GM23338 (cell line): ENCODE data around the gene BORCS8. TPM values are rescaled to one million over a fixed set of nuclear protein-coding genes. Genes with fewer than 3 reads are reported as not detected.

Experiments used
- ATAC-seq: fragments of 200-7000 bp; cut with Tn5 transposase; 3 replicates; pipeline ENCODE4 v1.9.1; 2020
- DNase-seq: peaks from one replicate; pipeline ENCODE4 v3.0.0-alpha.2; 2015; ENCODE audit warnings: low spot score
- H2AFZ ChIP-seq: fragments of 200-600 bp; sonication (generic); 2 replicates; pipeline ENCODE4 v1.8.0; 2016; ENCODE audit warnings: antibody characterized with exemption, mild to moderate bottlenecking, moderate library complexity
- H3F3A ChIP-seq: fragments of 200-600 bp; sonication (generic); replicated peaks from 2 replicates; pipeline ENCODE4 v1.8.0; 2017; ENCODE audit warnings: antibody characterized with exemption, mixed run types, low read depth
- H3K27ac ChIP-seq: fragments of 200-600 bp; sonication (generic); 2 replicates; pipeline ENCODE4 v1.6.1; 2016; ENCODE audit warnings: low read depth
- H3K27me3 ChIP-seq: fragments of 200-600 bp; sonication (generic); 2 replicates; pipeline ENCODE4 v1.8.0; 2016; ENCODE audit warnings: mild to moderate bottlenecking, mixed run types, moderate library complexity; ENCODE audit not compliant: insufficient read depth
- H3K36me3 ChIP-seq: fragments of 200-600 bp; sonication (generic); 2 replicates; pipeline ENCODE4 v1.8.0; 2016; ENCODE audit warnings: mild to moderate bottlenecking; ENCODE audit not compliant: insufficient read depth
- H3K4me1 ChIP-seq: fragments of 200-600 bp; sonication (generic); 2 replicates; pipeline ENCODE4 v1.8.0; 2016; ENCODE audit warnings: mild to moderate bottlenecking, moderate library complexity; ENCODE audit not compliant: insufficient read depth
- H3K4me2 ChIP-seq: fragments of 200-600 bp; sonication (generic); 2 replicates; pipeline ENCODE4 v1.7.1; 2017; ENCODE audit warnings: mixed run types
- H3K4me3 ChIP-seq: fragments of 200-600 bp; sonication (generic); 2 replicates; pipeline ENCODE4 v1.6.1; 2016; ENCODE audit warnings: mixed run types
- H3K79me2 ChIP-seq: fragments of 200-600 bp; sonication (generic); replicated peaks from 2 replicates; pipeline ENCODE4 v1.8.0; 2017; ENCODE audit warnings: mild to moderate bottlenecking; ENCODE audit not compliant: insufficient read depth
- H3K9me2 ChIP-seq: fragments of 200-600 bp; sonication (generic); 2 replicates; pipeline ENCODE4 v1.8.0; 2017; ENCODE audit not compliant: insufficient read depth
- H4K20me1 ChIP-seq: fragments of 200-600 bp; sonication (generic); replicated peaks from 2 replicates; pipeline ENCODE4 v1.8.0; 2017; ENCODE audit warnings: mild to moderate bottlenecking; ENCODE audit not compliant: insufficient read depth
- H3K27ac Mint-ChIP-seq: 2 replicates; pipeline ENCODE4 v1.8.0; 2020; ENCODE audit warnings: inconsistent platforms, mild to moderate bottlenecking, moderate library complexity, mixed read lengths
- H3K27me3 Mint-ChIP-seq: 3 replicates; pipeline ENCODE4 v1.8.0; 2022; ENCODE audit warnings: low read depth, mild to moderate bottlenecking, moderate library complexity, mixed read lengths, inconsistent platforms; ENCODE audit not compliant: insufficient read depth, poor library complexity
- H3K36me3 Mint-ChIP-seq: 3 replicates; pipeline ENCODE4 v1.8.0; 2021; ENCODE audit warnings: low read depth, mild to moderate bottlenecking, inconsistent platforms, moderate library complexity, mixed read lengths
- H3K4me1 Mint-ChIP-seq: 3 replicates; pipeline ENCODE4 v1.8.0; 2020; ENCODE audit warnings: mild to moderate bottlenecking, inconsistent platforms, mixed read lengths
- H3K4me3 Mint-ChIP-seq: 3 replicates; pipeline ENCODE4 v1.8.0; 2021; ENCODE audit warnings: moderate library complexity, mild to moderate bottlenecking, inconsistent platforms, mixed read lengths
- H3K9me3 Mint-ChIP-seq: 3 replicates; pipeline ENCODE4 v1.8.0; 2020; ENCODE audit warnings: moderate library complexity, mild to moderate bottlenecking, inconsistent platforms, mixed read lengths
- CREB1 ChIP-seq: fragments of 250-450 bp; sonication (Bioruptor Pico); IDR thresholded peaks from 2 replicates; pipeline ENCODE4 v1.5.0; 2020; ENCODE audit warnings: low read depth, mild to moderate bottlenecking, moderate library complexity
- EZH2 ChIP-seq: fragments of 200-600 bp; sonication (generic); IDR thresholded peaks from one replicate; pipeline ENCODE4 v1.8.0; 2017; ENCODE audit warnings: antibody characterized with exemption, mild to moderate bottlenecking, low read depth; ENCODE audit not compliant: unreplicated experiment
- EZH2phosphoT487 ChIP-seq: fragments of 200-600 bp; sonication (generic); IDR thresholded peaks from one replicate; pipeline ENCODE4 v1.8.1; 2018; ENCODE audit warnings: antibody characterized with exemption; ENCODE audit not compliant: unreplicated experiment
- JUNB ChIP-seq: IDR thresholded peaks from one replicate; pipeline ENCODE4 v1.6.1; 2016; ENCODE audit warnings: antibody characterized with exemption; ENCODE audit not compliant: unreplicated experiment
- NANOG ChIP-seq: IDR thresholded peaks from 2 replicates; pipeline ENCODE4 v1.6.1; 2016; ENCODE audit warnings: antibody characterized with exemption, borderline replicate concordance
- POLR2AphosphoS5 ChIP-seq: IDR thresholded peaks from 2 replicates; pipeline ENCODE4 v1.6.1; 2016; ENCODE audit warnings: antibody characterized with exemption, low read depth
- STAT1 ChIP-seq: IDR thresholded peaks from one replicate; pipeline ENCODE4 v1.6.1; 2016; ENCODE audit warnings: antibody characterized with exemption; ENCODE audit not compliant: unreplicated experiment
- ZNF114 ChIP-seq: fragments of 250-450 bp; sonication (Bioruptor Pico); IDR thresholded peaks from 2 replicates; pipeline ENCODE4 v1.5.0; 2020; ENCODE audit warnings: mild to moderate bottlenecking, moderate library complexity
- ZNF331 ChIP-seq: fragments of 250-450 bp; sonication (Bioruptor Pico); IDR thresholded peaks from 2 replicates; pipeline ENCODE4 v1.5.0; 2020; ENCODE audit warnings: low read depth, mild to moderate bottlenecking, moderate library complexity
- polyA plus RNA-seq: library from polyadenylated mRNA; unstranded; fragments of >200 nt; fragmentation: Nextera tagmentation; extraction: Ambion mirVana; gene quantifications from 2 replicates; pipeline ENCODE4 v1.2.1, GENCODE V29; 2016
- total RNA-seq: library from RNA; depleted of rRNA; stranded (reverse); fragments of >200 nt; shearing (Covaris generic); gene quantifications from 2 replicates; pipeline ENCODE4 v1.2.3, GENCODE V29; 2014
- TF ChIP-seq, protein P1 (sequence below): IDR thresholded peaks from one replicate; pipeline ENCODE4 v1.6.1; 2018; ENCODE audit warnings: antibody characterized with exemption; ENCODE audit not compliant: unreplicated experiment
- TF ChIP-seq, protein P2 (sequence below), 2 experiments: fragments of 200-600 bp in 1 of 2; sonication (generic) in 1 of 2; conservative IDR thresholded peaks; 2 replicates each; pipeline versions ENCODE4 v1.5.1 to v1.6.1; 2016 to 2017; ENCODE audit warnings: antibody characterized with exemption in 2 of 2, low read depth in 2 of 2, mild to moderate bottlenecking in 2 of 2, moderate library complexity in 1 of 2
- TF ChIP-seq, protein P3 (sequence below): fragments of 250-450 bp; sonication (Bioruptor Pico); IDR thresholded peaks from 2 replicates; pipeline ENCODE4 v1.5.0; 2020; ENCODE audit warnings: mild to moderate bottlenecking, moderate library complexity
- TF ChIP-seq, protein P4 (sequence below): IDR thresholded peaks from 2 replicates; pipeline ENCODE4 v1.6.1; 2016; ENCODE audit warnings: antibody characterized with exemption

The BORCS8 gene
- total and polyA plus RNA-seq, 2 experiments from 2014 or later = 15.1 to 18.8 TPM

DNA sequence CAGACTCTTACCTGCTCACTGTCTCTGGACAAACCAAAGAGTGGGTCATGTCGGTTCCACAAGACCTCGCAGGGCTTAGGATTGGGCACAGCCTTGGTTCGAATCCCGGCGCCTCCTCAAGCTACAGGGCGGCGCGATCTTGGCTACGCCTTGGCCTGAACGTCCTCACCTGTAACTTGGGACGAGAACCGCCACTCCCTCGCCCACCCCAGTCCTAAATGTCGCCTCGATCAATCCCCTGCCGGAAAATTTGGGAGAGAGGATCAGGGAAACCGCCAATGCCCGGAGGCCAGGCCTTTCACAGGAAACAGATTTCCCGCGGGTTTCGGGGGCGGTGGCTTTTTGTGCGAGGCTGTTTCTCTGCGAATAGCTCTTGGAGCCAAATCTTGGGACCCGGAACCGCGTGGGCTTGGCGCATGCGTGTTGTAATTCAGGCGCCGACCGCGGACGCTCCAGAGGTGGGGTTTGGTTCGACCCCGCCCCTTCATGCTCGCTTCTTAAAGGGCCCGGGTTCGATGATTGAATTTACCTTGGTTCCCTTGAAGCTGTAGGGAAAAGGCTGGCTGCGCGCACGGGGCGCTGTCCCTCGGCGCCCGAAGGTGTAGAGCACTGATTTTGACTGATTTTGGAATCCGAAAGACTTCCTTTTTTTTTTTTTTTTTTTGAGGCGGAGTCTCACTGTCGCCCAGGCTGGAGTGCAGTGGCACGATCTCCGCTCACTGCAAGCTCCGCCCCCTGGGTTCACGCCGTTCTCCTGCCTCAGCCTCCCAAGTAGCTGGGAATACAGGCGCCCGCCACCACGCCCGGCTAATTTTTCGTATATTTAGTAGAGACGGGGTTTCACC lies 11.3 kb upstream of the BORCS8 start, which contains the start of gene NR2C2AP:
TSS of gene NR2C2AP (minus strand) at position 403 of the 845 bp plus-strand sequence. CDS start at position 49, 354 bp downstream.
- Histone ChIP-seq H4K20me1 (no peaks in the 10 kb centered on the region; the same call in 1 of the 2 replicates), H3K27me3 (peaks cover 37% of the 10 kb centered on the region), H3K79me2 (no peaks in the 10 kb centered on the region), H3K27ac (0 out of 2 replicates have a peak within 1 kb of the TSS, but pooled peaks have one; percentile 37), H3F3A (0 out of 2 replicates have a peak, but pooled peaks cover 9% of the 10 kb centered on the region), H2AFZ (peak within 1 kb of the TSS; percentile 78; the same call in 1 of the 2 replicates), H3K4me2 (peak within 1 kb of the TSS; percentile 92), H3K4me1 (0 out of 2 replicates have a peak, but pooled peaks cover 6% of the 10 kb centered on the region), H3K4me3 (peak within 1 kb of the TSS; percentile 96), H3K36me3 (no peaks in the 10 kb centered on the region), H3K9me2 (no peaks in the 10 kb centered on the region)
- Mint-ChIP-seq H3K4me3 (peak within 1 kb of the TSS; percentile 93), H3K4me1 (peaks cover 11% of the 10 kb centered on the region; the same call in 2 of the 3 replicates), H3K9me3 (peaks cover 4% of the 10 kb centered on the region; the same call in 2 of the 3 replicates), H3K36me3 (peaks cover 30% of the 10 kb centered on the region), H3K27ac (peak within 1 kb of the TSS; percentile 93), H3K27me3 (peaks cover 55% of the 10 kb centered on the region)
- peak; percentile 84 for ATAC-seq
- peak; percentile 92 for DNase-seq
- no peak for TF ChIP-seq ZNF114
- TF ChIP-seq, protein P1, sequence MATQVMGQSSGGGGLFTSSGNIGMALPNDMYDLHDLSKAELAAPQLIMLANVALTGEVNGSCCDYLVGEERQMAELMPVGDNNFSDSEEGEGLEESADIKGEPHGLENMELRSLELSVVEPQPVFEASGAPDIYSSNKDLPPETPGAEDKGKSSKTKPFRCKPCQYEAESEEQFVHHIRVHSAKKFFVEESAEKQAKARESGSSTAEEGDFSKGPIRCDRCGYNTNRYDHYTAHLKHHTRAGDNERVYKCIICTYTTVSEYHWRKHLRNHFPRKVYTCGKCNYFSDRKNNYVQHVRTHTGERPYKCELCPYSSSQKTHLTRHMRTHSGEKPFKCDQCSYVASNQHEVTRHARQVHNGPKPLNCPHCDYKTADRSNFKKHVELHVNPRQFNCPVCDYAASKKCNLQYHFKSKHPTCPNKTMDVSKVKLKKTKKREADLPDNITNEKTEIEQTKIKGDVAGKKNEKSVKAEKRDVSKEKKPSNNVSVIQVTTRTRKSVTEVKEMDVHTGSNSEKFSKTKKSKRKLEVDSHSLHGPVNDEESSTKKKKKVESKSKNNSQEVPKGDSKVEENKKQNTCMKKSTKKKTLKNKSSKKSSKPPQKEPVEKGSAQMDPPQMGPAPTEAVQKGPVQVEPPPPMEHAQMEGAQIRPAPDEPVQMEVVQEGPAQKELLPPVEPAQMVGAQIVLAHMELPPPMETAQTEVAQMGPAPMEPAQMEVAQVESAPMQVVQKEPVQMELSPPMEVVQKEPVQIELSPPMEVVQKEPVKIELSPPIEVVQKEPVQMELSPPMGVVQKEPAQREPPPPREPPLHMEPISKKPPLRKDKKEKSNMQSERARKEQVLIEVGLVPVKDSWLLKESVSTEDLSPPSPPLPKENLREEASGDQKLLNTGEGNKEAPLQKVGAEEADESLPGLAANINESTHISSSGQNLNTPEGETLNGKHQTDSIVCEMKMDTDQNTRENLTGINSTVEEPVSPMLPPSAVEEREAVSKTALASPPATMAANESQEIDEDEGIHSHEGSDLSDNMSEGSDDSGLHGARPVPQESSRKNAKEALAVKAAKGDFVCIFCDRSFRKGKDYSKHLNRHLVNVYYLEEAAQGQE = no peak
- TF ChIP-seq, protein P2, sequence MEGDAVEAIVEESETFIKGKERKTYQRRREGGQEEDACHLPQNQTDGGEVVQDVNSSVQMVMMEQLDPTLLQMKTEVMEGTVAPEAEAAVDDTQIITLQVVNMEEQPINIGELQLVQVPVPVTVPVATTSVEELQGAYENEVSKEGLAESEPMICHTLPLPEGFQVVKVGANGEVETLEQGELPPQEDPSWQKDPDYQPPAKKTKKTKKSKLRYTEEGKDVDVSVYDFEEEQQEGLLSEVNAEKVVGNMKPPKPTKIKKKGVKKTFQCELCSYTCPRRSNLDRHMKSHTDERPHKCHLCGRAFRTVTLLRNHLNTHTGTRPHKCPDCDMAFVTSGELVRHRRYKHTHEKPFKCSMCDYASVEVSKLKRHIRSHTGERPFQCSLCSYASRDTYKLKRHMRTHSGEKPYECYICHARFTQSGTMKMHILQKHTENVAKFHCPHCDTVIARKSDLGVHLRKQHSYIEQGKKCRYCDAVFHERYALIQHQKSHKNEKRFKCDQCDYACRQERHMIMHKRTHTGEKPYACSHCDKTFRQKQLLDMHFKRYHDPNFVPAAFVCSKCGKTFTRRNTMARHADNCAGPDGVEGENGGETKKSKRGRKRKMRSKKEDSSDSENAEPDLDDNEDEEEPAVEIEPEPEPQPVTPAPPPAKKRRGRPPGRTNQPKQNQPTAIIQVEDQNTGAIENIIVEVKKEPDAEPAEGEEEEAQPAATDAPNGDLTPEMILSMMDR (conservative IDR thresholded peaks at IDR 0.05; ENCODE audit: low read depth in 2 of 2) = no peak
- 0 out of 2 replicates have a peak, but pooled peaks have one; percentile 26 for TF ChIP-seq CREB1 (CRISPR knock-in tag)
- TF ChIP-seq JUNB = no peak
- TF ChIP-seq, protein P3, sequence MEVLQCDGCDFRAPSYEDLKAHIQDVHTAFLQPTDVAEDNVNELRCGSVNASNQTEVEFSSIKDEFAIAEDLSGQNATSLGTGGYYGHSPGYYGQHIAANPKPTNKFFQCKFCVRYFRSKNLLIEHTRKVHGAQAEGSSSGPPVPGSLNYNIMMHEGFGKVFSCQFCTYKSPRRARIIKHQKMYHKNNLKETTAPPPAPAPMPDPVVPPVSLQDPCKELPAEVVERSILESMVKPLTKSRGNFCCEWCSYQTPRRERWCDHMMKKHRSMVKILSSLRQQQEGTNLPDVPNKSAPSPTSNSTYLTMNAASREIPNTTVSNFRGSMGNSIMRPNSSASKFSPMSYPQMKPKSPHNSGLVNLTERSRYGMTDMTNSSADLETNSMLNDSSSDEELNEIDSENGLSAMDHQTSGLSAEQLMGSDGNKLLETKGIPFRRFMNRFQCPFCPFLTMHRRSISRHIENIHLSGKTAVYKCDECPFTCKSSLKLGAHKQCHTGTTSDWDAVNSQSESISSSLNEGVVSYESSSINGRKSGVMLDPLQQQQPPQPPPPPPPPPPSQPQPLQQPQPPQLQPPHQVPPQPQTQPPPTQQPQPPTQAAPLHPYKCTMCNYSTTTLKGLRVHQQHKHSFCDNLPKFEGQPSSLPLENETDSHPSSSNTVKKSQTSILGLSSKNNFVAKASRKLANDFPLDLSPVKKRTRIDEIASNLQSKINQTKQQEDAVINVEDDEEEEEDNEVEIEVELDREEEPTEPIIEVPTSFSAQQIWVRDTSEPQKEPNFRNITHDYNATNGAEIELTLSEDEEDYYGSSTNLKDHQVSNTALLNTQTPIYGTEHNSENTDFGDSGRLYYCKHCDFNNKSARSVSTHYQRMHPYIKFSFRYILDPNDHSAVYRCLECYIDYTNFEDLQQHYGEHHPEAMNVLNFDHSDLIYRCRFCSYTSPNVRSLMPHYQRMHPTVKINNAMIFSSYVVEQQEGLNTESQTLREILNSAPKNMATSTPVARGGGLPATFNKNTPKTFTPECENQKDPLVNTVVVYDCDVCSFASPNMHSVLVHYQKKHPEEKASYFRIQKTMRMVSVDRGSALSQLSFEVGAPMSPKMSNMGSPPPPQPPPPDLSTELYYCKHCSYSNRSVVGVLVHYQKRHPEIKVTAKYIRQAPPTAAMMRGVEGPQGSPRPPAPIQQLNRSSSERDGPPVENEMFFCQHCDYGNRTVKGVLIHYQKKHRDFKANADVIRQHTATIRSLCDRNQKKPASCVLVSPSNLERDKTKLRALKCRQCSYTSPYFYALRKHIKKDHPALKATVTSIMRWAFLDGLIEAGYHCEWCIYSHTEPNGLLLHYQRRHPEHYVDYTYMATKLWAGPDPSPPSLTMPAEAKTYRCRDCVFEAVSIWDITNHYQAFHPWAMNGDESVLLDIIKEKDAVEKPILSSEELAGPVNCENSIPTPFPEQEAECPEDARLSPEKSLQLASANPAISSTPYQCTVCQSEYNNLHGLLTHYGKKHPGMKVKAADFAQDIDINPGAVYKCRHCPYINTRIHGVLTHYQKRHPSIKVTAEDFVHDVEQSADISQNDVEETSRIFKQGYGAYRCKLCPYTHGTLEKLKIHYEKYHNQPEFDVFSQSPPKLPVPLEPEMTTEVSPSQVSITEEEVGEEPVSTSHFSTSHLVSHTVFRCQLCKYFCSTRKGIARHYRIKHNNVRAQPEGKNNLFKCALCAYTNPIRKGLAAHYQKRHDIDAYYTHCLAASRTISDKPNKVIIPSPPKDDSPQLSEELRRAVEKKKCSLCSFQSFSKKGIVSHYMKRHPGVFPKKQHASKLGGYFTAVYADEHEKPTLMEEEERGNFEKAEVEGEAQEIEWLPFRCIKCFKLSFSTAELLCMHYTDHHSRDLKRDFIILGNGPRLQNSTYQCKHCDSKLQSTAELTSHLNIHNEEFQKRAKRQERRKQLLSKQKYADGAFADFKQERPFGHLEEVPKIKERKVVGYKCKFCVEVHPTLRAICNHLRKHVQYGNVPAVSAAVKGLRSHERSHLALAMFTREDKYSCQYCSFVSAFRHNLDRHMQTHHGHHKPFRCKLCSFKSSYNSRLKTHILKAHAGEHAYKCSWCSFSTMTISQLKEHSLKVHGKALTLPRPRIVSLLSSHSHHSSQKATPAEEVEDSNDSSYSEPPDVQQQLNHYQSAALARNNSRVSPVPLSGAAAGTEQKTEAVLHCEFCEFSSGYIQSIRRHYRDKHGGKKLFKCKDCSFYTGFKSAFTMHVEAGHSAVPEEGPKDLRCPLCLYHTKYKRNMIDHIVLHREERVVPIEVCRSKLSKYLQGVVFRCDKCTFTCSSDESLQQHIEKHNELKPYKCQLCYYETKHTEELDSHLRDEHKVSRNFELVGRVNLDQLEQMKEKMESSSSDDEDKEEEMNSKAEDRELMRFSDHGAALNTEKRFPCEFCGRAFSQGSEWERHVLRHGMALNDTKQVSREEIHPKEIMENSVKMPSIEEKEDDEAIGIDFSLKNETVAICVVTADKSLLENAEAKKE = no peak
- TF ChIP-seq, protein P4, sequence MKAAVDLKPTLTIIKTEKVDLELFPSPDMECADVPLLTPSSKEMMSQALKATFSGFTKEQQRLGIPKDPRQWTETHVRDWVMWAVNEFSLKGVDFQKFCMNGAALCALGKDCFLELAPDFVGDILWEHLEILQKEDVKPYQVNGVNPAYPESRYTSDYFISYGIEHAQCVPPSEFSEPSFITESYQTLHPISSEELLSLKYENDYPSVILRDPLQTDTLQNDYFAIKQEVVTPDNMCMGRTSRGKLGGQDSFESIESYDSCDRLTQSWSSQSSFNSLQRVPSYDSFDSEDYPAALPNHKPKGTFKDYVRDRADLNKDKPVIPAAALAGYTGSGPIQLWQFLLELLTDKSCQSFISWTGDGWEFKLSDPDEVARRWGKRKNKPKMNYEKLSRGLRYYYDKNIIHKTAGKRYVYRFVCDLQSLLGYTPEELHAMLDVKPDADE = no peak
- peak; percentile 45 for TF ChIP-seq POLR2AphosphoS5
- TF ChIP-seq ZNF331 (CRISPR knock-in tag) = no peak
- no peak for TF ChIP-seq STAT1
- TF ChIP-seq NANOG = no peak
- no peak for TF ChIP-seq EZH2
- no peak for TF ChIP-seq EZH2phosphoT487
